K562 (cell line): ENCODE results near the gene DHRS12. TPM values are rescaled to one million over a fixed set of nuclear protein-coding genes. Genes with fewer than 3 reads are reported as not detected.

Source experiments
- ADNP ChIP-seq: fragments of 200-800 bp; sonication (Bioruptor generic); IDR thresholded peaks from 2 replicates; pipeline ENCODE4 v1.6.1; 2016; ENCODE audit warnings: missing genetic modification characterization, missing compliant biosample characterization
- CREB3 ChIP-seq: fragments of 450-650 bp; conservative IDR thresholded peaks from 2 replicates; pipeline ENCODE4 v1.6.1; 2016; ENCODE audit warnings: missing genetic modification characterization, low read depth, mild to moderate bottlenecking, missing compliant biosample characterization, moderate library complexity
- CTBP1 ChIP-seq: fragments of 450-650 bp; IDR thresholded peaks from 2 replicates; pipeline ENCODE4 v1.6.1; 2016; ENCODE audit warnings: borderline replicate concordance
- EGR1 ChIP-seq: fragments of 450-650 bp; conservative IDR thresholded peaks from 2 replicates; pipeline ENCODE4 v1.6.1; 2017; ENCODE audit warnings: mild to moderate bottlenecking
- EP300 ChIP-seq: IDR thresholded peaks from 2 replicates; pipeline ENCODE4 v1.6.1; 2012; ENCODE audit warnings: low read length, improper control_type of control experiment
- EWSR1 ChIP-seq: fragments of 450-650 bp; IDR thresholded peaks from 2 replicates; pipeline ENCODE4 v1.6.1; 2018; ENCODE audit warnings: borderline replicate concordance, mild to moderate bottlenecking, low read depth, moderate library complexity; ENCODE audit not compliant: partially characterized antibody
- HMG20B ChIP-seq: fragments of 250-450 bp; sonication (Bioruptor Pico); IDR thresholded peaks from 2 replicates; pipeline ENCODE4 v1.5.0; 2021; ENCODE audit warnings: mild to moderate bottlenecking
- MAFK ChIP-seq: IDR thresholded peaks from 2 replicates; pipeline ENCODE4 v1.6.1; 2011; ENCODE audit warnings: low read length, improper control_type of control experiment
- MECOM ChIP-seq: fragments of 250-450 bp; sonication (Bioruptor Pico); IDR thresholded peaks from 2 replicates; pipeline ENCODE4 v1.8.0; 2022; ENCODE audit warnings: inconsistent platforms
- MED1 ChIP-seq: sonication (generic); formaldehyde crosslinking; IDR thresholded peaks from 2 replicates; pipeline ENCODE4 v1.8.1; 2023; ENCODE audit warnings: missing genetic modification reagents, borderline replicate concordance
- NFE2 ChIP-seq: IDR thresholded peaks from 2 replicates; pipeline ENCODE4 v1.6.1; 2014; ENCODE audit warnings: antibody characterized with exemption, low read depth
- SMAD4 ChIP-seq: fragments of 250-450 bp; sonication (Bioruptor Pico); conservative IDR thresholded peaks from 2 replicates; pipeline ENCODE4 v1.8.0; 2021; ENCODE audit warnings: inconsistent platforms, mild to moderate bottlenecking, moderate library complexity
- SMARCA4 ChIP-seq: fragments of 450-650 bp; IDR thresholded peaks from 2 replicates; pipeline ENCODE4 v1.6.1; 2016
- TBP ChIP-seq: optimal IDR thresholded peaks from 2 replicates; pipeline ENCODE3; 2011; ENCODE audit warnings: low read depth, low read length, improper control_type of control experiment
- TCF15 ChIP-seq: fragments of 250-450 bp; sonication (Bioruptor Pico); IDR thresholded peaks from 2 replicates; pipeline ENCODE4 v1.8.0; 2022; ENCODE audit warnings: moderate library complexity, mild to moderate bottlenecking, inconsistent platforms
- ZBTB40 ChIP-seq, 2 experiments: fragments of 450-650 bp in 1 of 2; sonication (generic) in 1 of 2; formaldehyde crosslinking in 1 of 2; IDR thresholded peaks; 2 replicates each; pipeline versions ENCODE4 v1.7.1 to v1.9.0; 2016 to 2022; ENCODE audit warnings: inconsistent platforms in 1 of 2, mild to moderate bottlenecking in 1 of 2, missing genetic modification reagents in 1 of 2
- ZFX ChIP-seq: sonication (generic); formaldehyde crosslinking; IDR thresholded peaks from 2 replicates; pipeline ENCODE4 v1.8.0; 2022; ENCODE audit warnings: mild to moderate bottlenecking, missing genetic modification reagents, moderate library complexity
- ZNF347 ChIP-seq: fragments of 450-650 bp; formaldehyde crosslinking; IDR thresholded peaks from 2 replicates; pipeline ENCODE4 v1.4.0; 2020; ENCODE audit warnings: low read depth, mild to moderate bottlenecking, moderate library complexity
- polyA plus RNA-seq, 8 experiments: library from polyadenylated mRNA; depleted of rRNA in 4 of 8; stranded (reverse) in 5 of 8; unstranded in 3 of 8; fragments of >200 nt; fragmentation: Nextera tagmentation in 2 of 8; fragmentation: Illumina TruSeq in 1 of 8; extraction: Ambion mirVana in 2 of 8; extraction: Trizol in 1 of 8; gene quantifications; 2 replicates each; pipeline versions ENCODE4 v1.2.1 to v1.2.3, GENCODE V29; 2011 to 2014; ENCODE audit warnings: inconsistent platforms in 1 of 8, missing spikeins in 1 of 8
- total RNA-seq, 7 experiments: library from RNA; depleted of rRNA in 6 of 7; stranded (reverse); fragments of >200 nt in 6 of 7; fragmentation: Illumina TruSeq in 2 of 7; extraction: Trizol in 2 of 7; gene quantifications; 2 replicates each; pipeline versions ENCODE4 v1.2.1 to v1.2.3, GENCODE V29; 2011 to 2021; ENCODE audit warnings: low replicate concordance in 1 of 7

DHRS12 gene
- total and polyA plus RNA-seq, 9 of the 15 experiments (the other 6 are each of a cell fraction or from before 2014, with no cell fraction given): 0.62 to 2.7 (median 0.98) TPM

GRCh38 chr13:51793570-51794271 lies 10.2 kb downstream of the DHRS12 start (continued):
- TF ChIP-seq HMG20B (CRISPR knock-in tag) (no peak), TBP (no peak), MED1 (CRISPR knock-in tag) (no peak), NFE2 (peak; percentile 88), CTBP1 (0 out of 2 replicates have a peak, but pooled peaks have one; percentile 12), EGR1 (no peak), SMARCA4 (peak; percentile 65), ZFX (CRISPR knock-in tag) (peak; percentile 65), MAFK (peak; percentile 71; the same call in 1 of the 2 replicates), TCF15 (CRISPR knock-in tag) (no peak), ZBTB40 (IDR thresholded peaks at IDR 0.05) (no peak), ZBTB40 (CRISPR knock-in tag; IDR thresholded peaks at IDR 0.05) (no peak), ZNF347 (CRISPR knock-in tag) (no peak), MECOM (CRISPR knock-in tag) (no peak), EWSR1 (no peak), CREB3 (tag) (0 out of 2 replicates have a peak, but pooled peaks have one; percentile 57), ADNP (tag) (no peak), EP300 (no peak), SMAD4 (peak; percentile 77)
